Activated CD4-positive, alpha-beta T cell treated with anti-CD3 and anti-CD28 coated beads, Interleukin-2, amount 10 ng/mL, durations not matched to agents 7 days and 5 days (primary cell): ENCODE results near the gene SH3RF1. TPM values are rescaled to one million over a fixed set of nuclear protein-coding genes. Genes with fewer than 3 reads are reported as not detected.

Experiments used
- CTCF ChIA-PET: fragments of 350-600 bp; sonication (Branson Sonifier 250); formaldehyde crosslinking; loops from one replicate; lab custom pipeline; 2021; ENCODE audit warnings: antibody characterized with exemption; lab: Charles Lee
- POLR2A ChIA-PET: fragments of 350-600 bp; sonication (Branson Sonifier 250); formaldehyde crosslinking; loops from one replicate; lab custom pipeline; 2021; ENCODE audit warnings: antibody characterized with exemption; lab: Charles Lee
- DNase-seq: peaks from one replicate; pipeline ENCODE4 v3.0.0-alpha.2; 2020
- H3K27ac Mint-ChIP-seq: one replicate; pipeline ENCODE4 v1.8.0; 2021; ENCODE audit warnings: mild to moderate bottlenecking, moderate library complexity, mixed read lengths
- H3K27me3 Mint-ChIP-seq: one replicate; pipeline ENCODE4 v1.8.0; 2021; ENCODE audit warnings: mixed read lengths
- H3K36me3 Mint-ChIP-seq: one replicate; pipeline ENCODE4 v1.8.0; 2021; ENCODE audit warnings: low read depth, mixed read lengths
- H3K4me1 Mint-ChIP-seq: one replicate; pipeline ENCODE4 v1.8.0; 2021; ENCODE audit warnings: mixed read lengths
- H3K4me3 Mint-ChIP-seq: one replicate; pipeline ENCODE4 v1.8.0; 2021; ENCODE audit warnings: mild to moderate bottlenecking, moderate library complexity, mixed read lengths
- H3K9me3 Mint-ChIP-seq: one replicate; pipeline ENCODE4 v1.8.0; 2021; ENCODE audit warnings: mixed read lengths
- total RNA-seq, 2 experiments: library from RNA; stranded (reverse); gene quantifications; one replicate each; pipeline ENCODE4 v1.2.3, GENCODE V29; 2021

The SH3RF1 gene
- under 1 TPM; 0.17 TPM for total RNA-seq

DNA sequence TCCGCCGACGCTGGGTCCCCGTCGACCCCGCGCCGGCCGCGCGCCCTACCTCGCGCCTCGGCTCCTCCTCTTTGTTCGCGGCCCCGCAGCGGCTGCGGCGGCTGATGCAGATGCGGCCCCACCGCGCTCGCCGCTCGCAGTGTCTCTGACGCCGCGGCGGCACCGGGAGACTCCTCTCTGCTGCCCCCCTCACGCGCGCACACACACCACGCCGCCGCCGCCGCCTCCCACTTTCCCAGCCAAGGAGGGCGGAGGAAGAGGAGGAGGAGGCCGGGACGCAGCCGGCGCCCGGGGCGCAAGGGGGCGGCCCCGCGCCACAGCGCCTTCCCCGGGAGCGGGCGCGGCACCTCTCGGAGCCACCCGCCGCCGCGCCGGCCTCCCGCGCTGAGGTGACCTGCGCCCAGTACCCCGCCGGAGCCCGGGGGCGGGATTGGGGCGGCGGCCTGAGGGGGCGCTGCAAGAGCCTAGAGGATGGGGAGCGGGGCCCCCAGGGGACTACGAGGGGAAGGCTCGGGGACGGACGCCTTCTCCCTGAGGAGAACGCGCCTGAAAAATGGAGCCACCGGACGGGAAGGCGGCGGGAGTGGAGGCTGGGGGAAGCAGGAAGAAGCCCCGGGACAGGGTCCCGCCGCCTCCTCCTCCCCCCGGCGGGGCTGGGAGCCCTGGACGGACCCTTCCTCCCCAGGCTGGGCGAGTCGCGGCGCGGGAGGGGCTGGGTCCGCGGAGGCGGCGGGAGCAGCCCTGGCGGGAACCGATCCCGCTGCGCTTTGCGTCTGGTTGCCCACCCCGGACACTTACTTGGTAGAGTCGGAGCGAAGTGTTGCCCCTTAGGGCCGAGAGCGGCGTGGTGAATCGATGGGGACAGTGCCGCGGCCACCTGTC lies at the start of gene SH3RF1:
Gene SH3RF1, minus strand, starts transcription at position 147 of the 882 bp plus-strand sequence. CDS start 1,744 bp downstream, outside the sequence.
- H3K9me3 Mint-ChIP-seq: no peaks in the 10 kb centered on the region
- peaks cover 18% of the 10 kb centered on the region for H3K4me1 Mint-ChIP-seq
- DNase-seq: peak; percentile 17
- no peak within 1 kb of the TSS for H3K27ac Mint-ChIP-seq
- peaks cover 68% of the 10 kb centered on the region for H3K27me3 Mint-ChIP-seq
- ChIA-PET CTCF (interaction anchor here (0.5 to 1.4 kb wide), 2 partner anchors 11 to 331 kb away, joined by 3 read pairs; no protein-coding TSS in a partner anchor), POLR2A (no interaction called here)
- H3K36me3 Mint-ChIP-seq: no peaks in the 10 kb centered on the region
- peak within 1 kb of the TSS; percentile 75 for H3K4me3 Mint-ChIP-seq

DNA sequence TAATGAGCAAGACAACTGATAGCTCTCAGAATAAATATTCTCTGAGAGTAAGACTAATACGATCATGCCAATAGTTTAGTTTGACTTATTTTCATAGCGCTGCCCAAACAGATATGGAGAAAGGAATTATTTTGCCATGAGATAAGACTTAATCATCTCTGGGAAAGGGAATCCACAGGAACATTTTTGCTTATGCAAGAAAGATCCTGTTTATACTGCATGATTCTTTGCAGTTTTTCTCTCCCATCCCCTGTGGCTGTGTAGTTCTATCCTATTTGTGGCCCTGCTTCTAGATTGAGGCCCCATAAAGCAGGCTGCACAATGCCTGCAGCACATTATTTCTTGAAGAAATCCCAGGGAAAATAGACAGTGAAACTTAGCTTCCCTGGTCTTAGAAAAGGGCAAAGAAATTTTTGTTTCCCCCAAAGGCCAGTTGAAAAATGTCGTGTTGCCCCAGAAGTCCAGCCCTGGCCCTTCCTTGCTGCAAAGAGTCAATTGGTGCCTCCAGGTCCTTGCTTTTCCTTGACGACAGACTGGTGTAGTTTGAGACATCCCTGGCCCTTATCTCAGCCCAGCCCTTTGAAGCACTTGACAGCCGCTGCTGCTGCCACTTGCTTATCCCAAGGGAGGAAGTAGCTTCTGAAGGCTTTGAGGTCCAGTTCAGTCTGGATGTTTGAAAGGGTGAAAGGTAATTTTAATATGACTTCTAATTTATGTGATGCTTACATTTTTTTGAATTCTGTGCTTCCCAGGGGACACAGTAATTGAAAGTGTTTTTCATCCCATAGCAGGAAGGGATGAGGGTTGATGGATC lies 45.0 kb upstream of the SH3RF1 start:
- CTCF ChIA-PET: no interaction called here
- DNase-seq: no peak
- Mint-ChIP-seq H3K36me3 (no peaks in the 10 kb centered on the region), H3K4me3 (no peak overlapping the region), H3K27ac (no peak overlapping the region), H3K27me3 (no peaks in the 10 kb centered on the region), H3K4me1 (no peaks in the 10 kb centered on the region), H3K9me3 (no peaks in the 10 kb centered on the region)
- POLR2A ChIA-PET: no interaction called here

DNA sequence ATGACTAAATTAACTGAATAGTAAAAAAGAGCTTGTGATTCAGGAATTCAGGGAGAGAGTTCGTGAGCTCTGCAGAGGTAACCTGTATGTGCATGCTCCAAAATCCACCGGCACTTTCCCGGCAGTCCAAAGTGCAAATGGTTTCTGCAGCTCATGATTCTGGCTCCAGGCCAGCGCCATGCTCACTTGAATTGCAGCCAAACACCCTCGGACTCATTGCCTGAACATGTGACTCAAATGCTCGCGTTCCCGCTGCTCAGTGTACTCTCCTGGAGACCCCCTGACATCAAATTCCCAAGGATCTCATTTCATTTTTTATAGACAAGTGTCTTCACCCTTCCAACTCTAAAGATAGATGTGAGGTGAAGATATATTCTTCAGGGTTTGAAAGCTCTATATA lies 44.1 kb upstream of the SH3RF1 start:
- Mint-ChIP-seq H3K9me3 (no peaks in the 10 kb centered on the region), H3K36me3 (no peaks in the 10 kb centered on the region), H3K4me1 (no peaks in the 10 kb centered on the region), H3K27me3 (no peaks in the 10 kb centered on the region), H3K4me3 (no peak overlapping the region), H3K27ac (no peak overlapping the region)
- no peak for DNase-seq
- CTCF ChIA-PET: no interaction called here
- POLR2A ChIA-PET: no interaction called here

DNA sequence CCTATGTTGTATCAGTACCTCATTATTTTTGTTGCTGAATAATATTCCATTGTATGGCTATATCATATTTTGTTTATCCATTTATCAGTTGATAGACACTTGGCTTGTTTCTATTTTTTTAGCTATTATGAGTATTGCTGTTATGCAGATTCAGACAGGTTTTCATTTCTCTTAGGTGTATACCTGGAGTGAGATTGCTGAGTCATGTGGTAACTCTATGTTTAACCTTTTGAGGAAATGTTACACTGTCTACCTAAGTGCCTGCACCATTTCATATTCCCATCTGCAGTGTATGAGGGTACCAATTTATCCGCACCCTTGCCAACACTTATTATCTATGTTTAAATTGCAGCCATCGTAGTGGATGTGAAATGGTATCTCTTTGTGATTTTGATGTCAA lies 43.0 kb upstream of the SH3RF1 start:
- no peak overlapping the region for H3K27ac Mint-ChIP-seq
- H3K4me1 Mint-ChIP-seq: no peaks in the 10 kb centered on the region
- no peaks in the 10 kb centered on the region for H3K9me3 Mint-ChIP-seq
- H3K36me3 Mint-ChIP-seq: no peaks in the 10 kb centered on the region
- CTCF ChIA-PET: no interaction called here
- no peak for DNase-seq
- no peaks in the 10 kb centered on the region for H3K27me3 Mint-ChIP-seq
- POLR2A ChIA-PET: interaction anchor here (0.5 kb wide), 1 partner anchor 23 kb away, joined by 4 read pairs; no protein-coding TSS in a partner anchor
- no peak overlapping the region for H3K4me3 Mint-ChIP-seq

DNA sequence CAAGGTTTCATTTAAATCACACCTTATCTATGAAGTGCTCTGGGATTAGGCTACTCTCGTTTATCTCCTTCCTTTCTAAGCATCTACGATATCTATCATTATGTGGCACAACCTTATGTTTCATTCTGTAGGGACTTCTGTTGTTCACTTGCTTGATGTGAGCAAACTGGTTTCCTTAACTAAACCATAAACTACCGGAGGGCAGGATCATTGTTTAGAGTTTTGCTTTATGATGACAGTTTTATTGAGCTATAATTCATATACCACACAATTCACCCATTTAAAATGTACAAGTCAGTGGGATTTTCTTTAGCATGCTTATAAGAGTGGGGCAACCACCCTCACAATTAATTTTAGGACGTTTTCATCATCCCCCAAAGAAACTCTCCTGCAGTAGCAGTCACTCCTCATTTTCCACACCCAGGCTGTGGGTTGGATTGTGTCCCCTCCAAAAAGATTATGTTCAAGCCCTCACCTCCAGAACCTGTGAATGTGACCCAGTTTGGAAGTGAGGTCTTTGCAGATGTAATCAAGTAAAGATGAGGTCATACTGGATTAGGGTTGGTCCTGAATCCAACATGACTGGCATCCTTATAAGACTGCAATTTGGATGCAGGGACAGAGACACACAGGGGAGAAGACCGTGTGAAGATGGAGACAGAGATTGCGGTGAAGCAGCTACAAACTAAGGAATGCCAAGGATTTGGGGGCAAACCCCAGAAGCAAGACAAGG lies 42.1 kb upstream of the SH3RF1 start:
- no peaks in the 10 kb centered on the region for H3K4me1 Mint-ChIP-seq
- ChIA-PET POLR2A (no interaction called here), CTCF (no interaction called here)
- no peak overlapping the region for H3K27ac Mint-ChIP-seq
- no peak for DNase-seq
- H3K9me3 Mint-ChIP-seq: no peaks in the 10 kb centered on the region
- H3K27me3 Mint-ChIP-seq: no peaks in the 10 kb centered on the region
- H3K36me3 Mint-ChIP-seq: no peaks in the 10 kb centered on the region
- no peak overlapping the region for H3K4me3 Mint-ChIP-seq

DNA sequence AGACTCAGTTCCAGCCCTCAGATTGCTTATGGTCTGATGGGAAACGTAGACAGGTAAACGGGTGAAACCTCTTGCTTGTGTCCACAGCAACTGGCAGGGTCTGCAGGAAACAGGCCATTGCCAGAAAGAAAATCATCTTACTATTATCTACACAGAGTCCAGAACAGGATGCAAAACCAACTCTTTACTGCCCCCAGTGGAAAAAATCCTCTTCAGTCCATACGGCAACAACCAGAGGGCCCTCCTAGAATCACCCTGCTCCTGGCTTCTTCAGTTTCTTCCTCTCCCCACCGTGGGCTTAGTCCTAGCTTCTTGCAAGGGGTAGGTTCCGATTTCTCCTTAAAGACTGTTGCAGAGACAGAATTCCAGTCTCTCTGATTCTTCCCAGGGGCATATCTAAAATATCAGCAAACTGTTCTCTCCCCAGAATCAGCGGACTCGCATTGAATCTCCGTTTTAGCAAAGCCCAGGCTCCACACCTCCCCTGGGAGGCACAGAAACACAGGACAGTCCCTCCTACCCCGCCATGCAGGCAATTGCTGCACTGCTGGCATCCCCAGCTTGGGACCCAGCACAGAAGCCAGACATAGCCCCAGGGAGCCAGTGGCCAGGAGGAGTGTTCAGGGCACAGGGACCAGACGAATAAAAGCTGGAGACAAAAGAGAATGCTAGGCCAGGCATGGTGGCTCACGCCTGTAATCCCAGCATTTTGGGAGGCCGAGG lies 41.0 kb upstream of the SH3RF1 start:
- CTCF ChIA-PET: no interaction called here

DNA sequence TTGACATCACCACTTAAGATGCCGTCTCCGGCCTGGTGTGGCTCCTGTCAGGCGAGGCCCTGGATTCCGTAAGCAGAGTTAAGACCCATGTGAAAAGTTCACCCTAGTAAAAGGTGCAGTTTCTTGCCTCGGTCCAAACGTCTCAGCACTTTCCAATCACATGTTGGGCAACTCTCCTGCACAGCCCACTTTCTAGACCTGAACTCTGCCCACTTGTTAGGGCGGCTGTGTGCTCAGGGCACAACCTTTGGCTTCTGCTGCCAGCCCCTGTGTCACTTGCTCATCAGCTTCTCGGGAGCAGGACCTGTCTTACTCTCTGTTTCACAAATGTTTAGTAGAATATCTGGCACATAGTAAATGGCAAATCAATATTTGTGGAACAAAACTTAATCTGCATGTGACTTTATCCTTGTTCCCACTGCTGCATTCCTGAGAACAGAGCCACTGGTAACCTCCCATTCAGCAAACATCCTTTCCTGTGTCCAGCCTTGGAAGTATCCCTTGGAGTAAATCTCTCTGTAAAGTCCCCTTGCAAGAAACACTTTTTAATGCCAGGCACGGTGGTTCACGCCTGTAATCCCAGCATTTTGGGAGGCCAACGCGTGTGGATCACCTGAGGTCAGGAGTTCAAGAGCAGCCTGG lies 38.7 kb upstream of the SH3RF1 start:
- Mint-ChIP-seq H3K27ac (no peak overlapping the region), H3K36me3 (no peaks in the 10 kb centered on the region), H3K27me3 (peaks cover 2% of the 10 kb centered on the region), H3K4me1 (no peaks in the 10 kb centered on the region), H3K4me3 (no peak overlapping the region), H3K9me3 (no peaks in the 10 kb centered on the region)
- ChIA-PET POLR2A (no interaction called here), CTCF (no interaction called here)
- DNase-seq: no peak

More for the DNA sequence above, 41.0 kb upstream of the SH3RF1 start:
- no peaks in the 10 kb centered on the region for H3K4me1 Mint-ChIP-seq
- POLR2A ChIA-PET: no interaction called here
- no peaks in the 10 kb centered on the region for H3K27me3 Mint-ChIP-seq
- no peak overlapping the region for H3K27ac Mint-ChIP-seq
- DNase-seq: peak; percentile 8
- H3K9me3 Mint-ChIP-seq: no peaks in the 10 kb centered on the region
- H3K4me3 Mint-ChIP-seq: no peak overlapping the region
- H3K36me3 Mint-ChIP-seq: no peaks in the 10 kb centered on the region

DNA sequence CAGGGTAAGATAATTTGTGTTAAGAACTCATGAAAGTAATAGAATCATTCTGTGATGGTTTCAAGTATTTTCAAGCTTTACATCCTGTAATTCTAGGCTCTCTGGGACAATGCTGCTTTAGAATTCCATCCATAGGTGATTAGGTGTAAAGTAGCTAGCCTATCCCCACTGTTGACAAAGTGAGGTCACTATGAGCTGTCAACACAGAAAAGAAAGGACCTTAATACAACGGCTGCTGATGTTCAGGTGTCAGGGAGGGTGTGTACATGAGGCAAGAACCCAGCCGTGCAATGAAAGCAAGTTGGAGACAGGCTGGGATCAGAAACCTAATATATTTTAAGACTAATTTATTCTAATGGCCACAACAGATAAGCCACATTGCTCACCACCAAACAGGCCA lies 36.8 kb upstream of the SH3RF1 start:
- Mint-ChIP-seq H3K27me3 (peaks cover 2% of the 10 kb centered on the region), H3K4me3 (no peak overlapping the region), H3K4me1 (no peaks in the 10 kb centered on the region), H3K36me3 (no peaks in the 10 kb centered on the region), H3K9me3 (no peaks in the 10 kb centered on the region), H3K27ac (no peak overlapping the region)
- ChIA-PET CTCF (no interaction called here), POLR2A (no interaction called here)
- no peak for DNase-seq

DNA sequence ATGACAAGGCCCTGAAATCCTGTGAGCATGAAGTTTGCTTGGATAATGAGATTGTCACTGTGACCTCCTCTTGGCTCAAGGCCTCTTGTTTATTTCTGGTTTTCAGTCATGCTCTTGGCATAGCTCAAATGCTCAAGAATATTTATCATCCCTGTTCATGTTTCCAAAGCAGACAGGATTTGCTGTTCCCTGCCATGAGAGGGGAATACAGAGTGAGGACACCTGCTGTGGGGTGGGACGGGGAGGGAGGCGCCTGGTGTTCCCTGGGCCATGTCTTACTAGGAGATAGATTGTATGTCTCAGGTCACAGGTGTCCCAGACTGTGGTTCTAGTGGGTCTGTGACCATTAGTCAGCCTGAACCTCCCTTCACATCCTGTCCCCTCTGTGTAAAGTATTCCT lies 34.9 kb upstream of the SH3RF1 start:
- Mint-ChIP-seq H3K27ac (no peak overlapping the region), H3K9me3 (no peaks in the 10 kb centered on the region), H3K4me1 (no peaks in the 10 kb centered on the region), H3K4me3 (no peak overlapping the region), H3K36me3 (no peaks in the 10 kb centered on the region), H3K27me3 (peaks cover 2% of the 10 kb centered on the region)
- ChIA-PET CTCF (no interaction called here), POLR2A (no interaction called here)
- no peak for DNase-seq

DNA sequence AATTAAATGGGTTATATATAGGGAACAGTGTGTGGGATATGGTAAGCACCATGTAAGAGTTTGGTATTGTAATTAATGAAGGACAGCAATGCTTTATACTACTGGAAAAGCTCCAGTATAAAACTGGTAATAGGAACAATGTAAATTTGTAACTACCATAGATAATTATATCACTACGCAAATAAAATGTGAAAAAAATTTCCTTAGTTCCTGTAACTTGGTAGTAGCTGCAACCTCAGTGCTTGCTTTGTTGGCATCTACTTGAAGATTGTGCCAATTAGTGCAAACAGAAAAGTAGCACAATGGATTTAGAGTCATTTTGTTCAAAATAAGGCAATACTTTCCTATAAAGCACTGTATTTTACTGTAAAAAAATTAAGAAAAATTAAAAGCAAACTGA lies 34.4 kb upstream of the SH3RF1 start:
- H3K4me3 Mint-ChIP-seq: no peak overlapping the region
- H3K27me3 Mint-ChIP-seq: peaks cover 4% of the 10 kb centered on the region
- no peak for DNase-seq
- no peaks in the 10 kb centered on the region for H3K36me3 Mint-ChIP-seq
- no peak overlapping the region for H3K27ac Mint-ChIP-seq
- no peaks in the 10 kb centered on the region for H3K9me3 Mint-ChIP-seq
- no peaks in the 10 kb centered on the region for H3K4me1 Mint-ChIP-seq
- ChIA-PET POLR2A (no interaction called here), CTCF (no interaction called here)

DNA sequence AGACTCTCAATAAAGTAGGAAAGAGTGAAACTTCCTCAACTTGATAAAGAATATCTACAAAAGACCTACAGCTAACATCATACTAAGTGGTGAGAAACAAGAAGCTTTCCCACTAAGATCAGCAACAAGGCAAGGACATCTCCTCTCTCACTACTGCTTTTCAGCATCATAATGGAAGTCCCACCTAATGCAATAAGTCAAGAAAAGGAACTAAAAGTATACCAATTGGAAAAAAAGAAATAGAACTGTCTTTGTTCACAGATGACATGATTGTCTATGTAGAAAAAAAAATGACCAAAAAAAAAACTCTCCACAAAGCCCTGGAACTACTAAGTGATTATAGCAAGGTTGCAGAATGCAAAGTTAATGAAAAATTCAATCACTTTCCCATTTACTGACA lies 25.1 kb upstream of the SH3RF1 start:
- ChIA-PET POLR2A (no interaction called here), CTCF (no interaction called here)
- H3K27ac Mint-ChIP-seq: no peak overlapping the region
- H3K36me3 Mint-ChIP-seq: no peaks in the 10 kb centered on the region
- H3K27me3 Mint-ChIP-seq: peaks cover 48% of the 10 kb centered on the region
- H3K4me1 Mint-ChIP-seq: no peaks in the 10 kb centered on the region
- DNase-seq: no peak
- H3K9me3 Mint-ChIP-seq: no peaks in the 10 kb centered on the region
- no peak overlapping the region for H3K4me3 Mint-ChIP-seq
